GM23338 (cell line): ENCODE data around the gene FBXW8. TPM values are rescaled to one million over a fixed set of nuclear protein-coding genes. Genes with fewer than 3 reads are reported as not detected.

Source experiments
- ATAC-seq: fragments of 200-7000 bp; cut with Tn5 transposase; 3 replicates; pipeline ENCODE4 v1.9.1; 2020
- DNase-seq: peaks from one replicate; pipeline ENCODE4 v3.0.0-alpha.2; 2015; ENCODE audit warnings: low spot score
- H2AFZ ChIP-seq: fragments of 200-600 bp; sonication (generic); 2 replicates; pipeline ENCODE4 v1.8.0; 2016; ENCODE audit warnings: antibody characterized with exemption, mild to moderate bottlenecking, moderate library complexity
- H3F3A ChIP-seq: fragments of 200-600 bp; sonication (generic); replicated peaks from 2 replicates; pipeline ENCODE4 v1.8.0; 2017; ENCODE audit warnings: antibody characterized with exemption, mixed run types, low read depth
- H3K27ac ChIP-seq: fragments of 200-600 bp; sonication (generic); 2 replicates; pipeline ENCODE4 v1.6.1; 2016; ENCODE audit warnings: low read depth
- H3K27me3 ChIP-seq: fragments of 200-600 bp; sonication (generic); 2 replicates; pipeline ENCODE4 v1.8.0; 2016; ENCODE audit warnings: mild to moderate bottlenecking, mixed run types, moderate library complexity; ENCODE audit not compliant: insufficient read depth
- H3K36me3 ChIP-seq: fragments of 200-600 bp; sonication (generic); 2 replicates; pipeline ENCODE4 v1.8.0; 2016; ENCODE audit warnings: mild to moderate bottlenecking; ENCODE audit not compliant: insufficient read depth
- H3K4me1 ChIP-seq: fragments of 200-600 bp; sonication (generic); 2 replicates; pipeline ENCODE4 v1.8.0; 2016; ENCODE audit warnings: mild to moderate bottlenecking, moderate library complexity; ENCODE audit not compliant: insufficient read depth
- H3K4me2 ChIP-seq: fragments of 200-600 bp; sonication (generic); 2 replicates; pipeline ENCODE4 v1.7.1; 2017; ENCODE audit warnings: mixed run types
- H3K4me3 ChIP-seq: fragments of 200-600 bp; sonication (generic); 2 replicates; pipeline ENCODE4 v1.6.1; 2016; ENCODE audit warnings: mixed run types
- H3K79me2 ChIP-seq: fragments of 200-600 bp; sonication (generic); replicated peaks from 2 replicates; pipeline ENCODE4 v1.8.0; 2017; ENCODE audit warnings: mild to moderate bottlenecking; ENCODE audit not compliant: insufficient read depth
- H3K9me2 ChIP-seq: fragments of 200-600 bp; sonication (generic); 2 replicates; pipeline ENCODE4 v1.8.0; 2017; ENCODE audit not compliant: insufficient read depth
- H4K20me1 ChIP-seq: fragments of 200-600 bp; sonication (generic); replicated peaks from 2 replicates; pipeline ENCODE4 v1.8.0; 2017; ENCODE audit warnings: mild to moderate bottlenecking; ENCODE audit not compliant: insufficient read depth
- H3K27ac Mint-ChIP-seq: 2 replicates; pipeline ENCODE4 v1.8.0; 2020; ENCODE audit warnings: inconsistent platforms, mild to moderate bottlenecking, moderate library complexity, mixed read lengths
- H3K27me3 Mint-ChIP-seq: 3 replicates; pipeline ENCODE4 v1.8.0; 2022; ENCODE audit warnings: low read depth, mild to moderate bottlenecking, moderate library complexity, mixed read lengths, inconsistent platforms; ENCODE audit not compliant: insufficient read depth, poor library complexity
- H3K36me3 Mint-ChIP-seq: 3 replicates; pipeline ENCODE4 v1.8.0; 2021; ENCODE audit warnings: low read depth, mild to moderate bottlenecking, inconsistent platforms, moderate library complexity, mixed read lengths
- H3K4me1 Mint-ChIP-seq: 3 replicates; pipeline ENCODE4 v1.8.0; 2020; ENCODE audit warnings: mild to moderate bottlenecking, inconsistent platforms, mixed read lengths
- H3K4me3 Mint-ChIP-seq: 3 replicates; pipeline ENCODE4 v1.8.0; 2021; ENCODE audit warnings: moderate library complexity, mild to moderate bottlenecking, inconsistent platforms, mixed read lengths
- H3K9me3 Mint-ChIP-seq: 3 replicates; pipeline ENCODE4 v1.8.0; 2020; ENCODE audit warnings: moderate library complexity, mild to moderate bottlenecking, inconsistent platforms, mixed read lengths
- CREB1 ChIP-seq: fragments of 250-450 bp; sonication (Bioruptor Pico); IDR thresholded peaks from 2 replicates; pipeline ENCODE4 v1.5.0; 2020; ENCODE audit warnings: low read depth, mild to moderate bottlenecking, moderate library complexity
- JUNB ChIP-seq: IDR thresholded peaks from one replicate; pipeline ENCODE4 v1.6.1; 2016; ENCODE audit warnings: antibody characterized with exemption; ENCODE audit not compliant: unreplicated experiment
- NANOG ChIP-seq: IDR thresholded peaks from 2 replicates; pipeline ENCODE4 v1.6.1; 2016; ENCODE audit warnings: antibody characterized with exemption, borderline replicate concordance
- POLR2AphosphoS5 ChIP-seq: IDR thresholded peaks from 2 replicates; pipeline ENCODE4 v1.6.1; 2016; ENCODE audit warnings: antibody characterized with exemption, low read depth
- STAT1 ChIP-seq: IDR thresholded peaks from one replicate; pipeline ENCODE4 v1.6.1; 2016; ENCODE audit warnings: antibody characterized with exemption; ENCODE audit not compliant: unreplicated experiment
- ZNF331 ChIP-seq: fragments of 250-450 bp; sonication (Bioruptor Pico); IDR thresholded peaks from 2 replicates; pipeline ENCODE4 v1.5.0; 2020; ENCODE audit warnings: low read depth, mild to moderate bottlenecking, moderate library complexity
- polyA plus RNA-seq: library from polyadenylated mRNA; unstranded; fragments of >200 nt; fragmentation: Nextera tagmentation; extraction: Ambion mirVana; gene quantifications from 2 replicates; pipeline ENCODE4 v1.2.1, GENCODE V29; 2016
- total RNA-seq: library from RNA; depleted of rRNA; stranded (reverse); fragments of >200 nt; shearing (Covaris generic); gene quantifications from 2 replicates; pipeline ENCODE4 v1.2.3, GENCODE V29; 2014
- TF ChIP-seq, protein P1 (sequence below): fragments of 250-450 bp; sonication (Bioruptor Pico); IDR thresholded peaks from 2 replicates; pipeline ENCODE4 v1.5.0; 2020; ENCODE audit warnings: mild to moderate bottlenecking, moderate library complexity
- TF ChIP-seq, protein P2 (sequence below), 2 experiments: fragments of 200-600 bp in 1 of 2; sonication (generic) in 1 of 2; conservative IDR thresholded peaks; 2 replicates each; pipeline versions ENCODE4 v1.5.1 to v1.6.1; 2016 to 2017; ENCODE audit warnings: antibody characterized with exemption in 2 of 2, low read depth in 2 of 2, mild to moderate bottlenecking in 2 of 2, moderate library complexity in 1 of 2

FBXW8 gene
- total and polyA plus RNA-seq, 2 experiments from 2014 or later: 4.6 to 13.9 TPM

DNA sequence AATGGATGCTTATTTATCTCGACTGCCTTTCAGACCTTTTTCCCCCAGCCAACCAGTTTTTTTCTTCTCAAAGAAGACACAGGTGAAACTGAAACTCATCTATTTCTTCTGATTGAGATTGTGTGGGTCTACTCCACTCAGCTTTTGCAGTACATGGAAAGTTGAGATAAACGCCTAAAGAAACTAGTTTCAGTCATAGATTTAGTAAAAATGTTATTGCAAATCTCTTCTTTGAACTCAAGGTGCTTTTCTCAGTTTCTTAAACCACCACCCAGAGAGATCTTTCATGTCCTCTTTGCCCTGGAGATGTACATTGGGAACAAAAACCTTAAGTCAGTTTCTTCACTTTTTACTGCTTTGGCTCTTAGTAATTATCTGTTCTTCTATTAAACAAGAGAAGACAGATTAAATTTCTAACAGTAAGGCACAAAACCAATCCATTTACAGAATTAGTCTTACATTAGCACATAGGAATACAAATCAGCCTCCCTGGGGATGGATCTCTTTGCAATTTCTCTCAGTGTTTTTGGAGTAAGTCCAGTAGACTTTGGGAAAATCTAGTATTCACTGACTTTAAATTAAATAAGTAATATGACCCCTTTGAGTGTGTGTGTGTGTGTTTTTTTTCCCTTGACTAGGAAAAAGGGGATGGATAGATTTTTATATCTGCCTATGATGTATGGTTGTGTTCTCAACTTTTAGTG lies 11.6 kb downstream of the FBXW8 start (continued):
- TF ChIP-seq, protein P1, sequence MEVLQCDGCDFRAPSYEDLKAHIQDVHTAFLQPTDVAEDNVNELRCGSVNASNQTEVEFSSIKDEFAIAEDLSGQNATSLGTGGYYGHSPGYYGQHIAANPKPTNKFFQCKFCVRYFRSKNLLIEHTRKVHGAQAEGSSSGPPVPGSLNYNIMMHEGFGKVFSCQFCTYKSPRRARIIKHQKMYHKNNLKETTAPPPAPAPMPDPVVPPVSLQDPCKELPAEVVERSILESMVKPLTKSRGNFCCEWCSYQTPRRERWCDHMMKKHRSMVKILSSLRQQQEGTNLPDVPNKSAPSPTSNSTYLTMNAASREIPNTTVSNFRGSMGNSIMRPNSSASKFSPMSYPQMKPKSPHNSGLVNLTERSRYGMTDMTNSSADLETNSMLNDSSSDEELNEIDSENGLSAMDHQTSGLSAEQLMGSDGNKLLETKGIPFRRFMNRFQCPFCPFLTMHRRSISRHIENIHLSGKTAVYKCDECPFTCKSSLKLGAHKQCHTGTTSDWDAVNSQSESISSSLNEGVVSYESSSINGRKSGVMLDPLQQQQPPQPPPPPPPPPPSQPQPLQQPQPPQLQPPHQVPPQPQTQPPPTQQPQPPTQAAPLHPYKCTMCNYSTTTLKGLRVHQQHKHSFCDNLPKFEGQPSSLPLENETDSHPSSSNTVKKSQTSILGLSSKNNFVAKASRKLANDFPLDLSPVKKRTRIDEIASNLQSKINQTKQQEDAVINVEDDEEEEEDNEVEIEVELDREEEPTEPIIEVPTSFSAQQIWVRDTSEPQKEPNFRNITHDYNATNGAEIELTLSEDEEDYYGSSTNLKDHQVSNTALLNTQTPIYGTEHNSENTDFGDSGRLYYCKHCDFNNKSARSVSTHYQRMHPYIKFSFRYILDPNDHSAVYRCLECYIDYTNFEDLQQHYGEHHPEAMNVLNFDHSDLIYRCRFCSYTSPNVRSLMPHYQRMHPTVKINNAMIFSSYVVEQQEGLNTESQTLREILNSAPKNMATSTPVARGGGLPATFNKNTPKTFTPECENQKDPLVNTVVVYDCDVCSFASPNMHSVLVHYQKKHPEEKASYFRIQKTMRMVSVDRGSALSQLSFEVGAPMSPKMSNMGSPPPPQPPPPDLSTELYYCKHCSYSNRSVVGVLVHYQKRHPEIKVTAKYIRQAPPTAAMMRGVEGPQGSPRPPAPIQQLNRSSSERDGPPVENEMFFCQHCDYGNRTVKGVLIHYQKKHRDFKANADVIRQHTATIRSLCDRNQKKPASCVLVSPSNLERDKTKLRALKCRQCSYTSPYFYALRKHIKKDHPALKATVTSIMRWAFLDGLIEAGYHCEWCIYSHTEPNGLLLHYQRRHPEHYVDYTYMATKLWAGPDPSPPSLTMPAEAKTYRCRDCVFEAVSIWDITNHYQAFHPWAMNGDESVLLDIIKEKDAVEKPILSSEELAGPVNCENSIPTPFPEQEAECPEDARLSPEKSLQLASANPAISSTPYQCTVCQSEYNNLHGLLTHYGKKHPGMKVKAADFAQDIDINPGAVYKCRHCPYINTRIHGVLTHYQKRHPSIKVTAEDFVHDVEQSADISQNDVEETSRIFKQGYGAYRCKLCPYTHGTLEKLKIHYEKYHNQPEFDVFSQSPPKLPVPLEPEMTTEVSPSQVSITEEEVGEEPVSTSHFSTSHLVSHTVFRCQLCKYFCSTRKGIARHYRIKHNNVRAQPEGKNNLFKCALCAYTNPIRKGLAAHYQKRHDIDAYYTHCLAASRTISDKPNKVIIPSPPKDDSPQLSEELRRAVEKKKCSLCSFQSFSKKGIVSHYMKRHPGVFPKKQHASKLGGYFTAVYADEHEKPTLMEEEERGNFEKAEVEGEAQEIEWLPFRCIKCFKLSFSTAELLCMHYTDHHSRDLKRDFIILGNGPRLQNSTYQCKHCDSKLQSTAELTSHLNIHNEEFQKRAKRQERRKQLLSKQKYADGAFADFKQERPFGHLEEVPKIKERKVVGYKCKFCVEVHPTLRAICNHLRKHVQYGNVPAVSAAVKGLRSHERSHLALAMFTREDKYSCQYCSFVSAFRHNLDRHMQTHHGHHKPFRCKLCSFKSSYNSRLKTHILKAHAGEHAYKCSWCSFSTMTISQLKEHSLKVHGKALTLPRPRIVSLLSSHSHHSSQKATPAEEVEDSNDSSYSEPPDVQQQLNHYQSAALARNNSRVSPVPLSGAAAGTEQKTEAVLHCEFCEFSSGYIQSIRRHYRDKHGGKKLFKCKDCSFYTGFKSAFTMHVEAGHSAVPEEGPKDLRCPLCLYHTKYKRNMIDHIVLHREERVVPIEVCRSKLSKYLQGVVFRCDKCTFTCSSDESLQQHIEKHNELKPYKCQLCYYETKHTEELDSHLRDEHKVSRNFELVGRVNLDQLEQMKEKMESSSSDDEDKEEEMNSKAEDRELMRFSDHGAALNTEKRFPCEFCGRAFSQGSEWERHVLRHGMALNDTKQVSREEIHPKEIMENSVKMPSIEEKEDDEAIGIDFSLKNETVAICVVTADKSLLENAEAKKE (CRISPR knock-in tag): no peak
- TF ChIP-seq JUNB (no peak), ZNF331 (CRISPR knock-in tag) (no peak), STAT1 (no peak)

DNA sequence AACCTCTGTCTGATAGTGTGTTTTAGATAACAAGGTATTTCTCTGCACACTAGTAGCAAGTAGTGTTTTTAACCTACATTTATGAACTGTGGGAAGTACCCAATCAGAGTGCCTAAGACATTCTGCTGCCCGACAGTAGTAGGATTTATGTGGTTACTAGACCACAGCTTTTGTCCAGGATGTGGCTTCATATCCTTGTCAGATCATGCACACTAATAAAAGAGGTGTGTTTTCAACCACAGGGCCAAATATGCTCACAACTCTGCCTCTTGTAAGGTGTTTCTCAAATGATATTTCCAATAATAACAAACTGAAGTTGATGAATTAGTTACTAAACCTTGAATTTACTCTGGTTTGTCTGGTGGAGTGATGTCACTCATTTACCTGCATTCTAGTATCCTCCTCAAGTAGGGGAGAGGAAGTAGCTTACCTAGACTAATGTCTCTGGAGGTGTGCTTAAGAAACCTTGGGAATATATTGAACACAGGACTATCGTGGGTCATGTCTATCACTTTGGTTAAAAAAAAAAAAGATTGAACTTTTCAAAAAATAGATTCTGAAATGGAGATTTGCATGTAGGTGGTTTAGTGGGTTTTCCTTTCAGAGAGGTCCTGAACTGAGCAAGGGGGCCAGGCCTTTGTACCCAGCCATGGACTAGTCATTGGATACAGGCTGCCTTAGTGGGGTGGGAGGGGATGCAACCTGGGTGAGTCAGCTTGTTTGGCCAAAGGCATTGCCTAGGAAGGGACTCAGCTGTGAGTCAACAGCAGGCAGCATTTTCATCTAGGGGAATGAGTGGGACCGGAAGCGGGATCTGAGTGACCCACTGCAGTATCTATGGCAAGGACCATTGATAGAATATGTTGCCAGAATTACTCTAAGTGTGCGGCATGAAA lies 14.1 kb downstream of the FBXW8 start:
- no peaks in the 10 kb centered on the region for H3K9me3 Mint-ChIP-seq
- DNase-seq: no peak
- no peaks in the 10 kb centered on the region for H3K27me3 ChIP-seq
- no peak overlapping the region for H3K27ac ChIP-seq
- no peaks in the 10 kb centered on the region for H3K27me3 Mint-ChIP-seq
- H3K4me3 Mint-ChIP-seq: no peak overlapping the region
- no peak overlapping the region for H3K4me2 ChIP-seq
- peaks cover 34% of the 10 kb centered on the region for H3K4me1 Mint-ChIP-seq
- peak; percentile 67 for ATAC-seq
- H3K27ac Mint-ChIP-seq: peak overlapping the region; percentile 75
- H2AFZ ChIP-seq: no peak overlapping the region
- H3K4me3 ChIP-seq: no peak overlapping the region
- H3K36me3 Mint-ChIP-seq: peaks cover 10% of the 10 kb centered on the region; the same call in 2 of the 3 replicates
- H3K9me2 ChIP-seq: no peaks in the 10 kb centered on the region
- H3F3A ChIP-seq: no peaks in the 10 kb centered on the region
- H4K20me1 ChIP-seq: no peaks in the 10 kb centered on the region; the same call in 1 of the 2 replicates
- peaks cover 19% of the 10 kb centered on the region for H3K79me2 ChIP-seq
- H3K4me1 ChIP-seq: no peaks in the 10 kb centered on the region
- no peaks in the 10 kb centered on the region; the same call in none of the 2 replicates for H3K36me3 ChIP-seq
- TF ChIP-seq POLR2AphosphoS5 (no peak), CREB1 (CRISPR knock-in tag) (no peak), ZNF331 (CRISPR knock-in tag) (no peak), NANOG (no peak)
- TF ChIP-seq, protein P2, sequence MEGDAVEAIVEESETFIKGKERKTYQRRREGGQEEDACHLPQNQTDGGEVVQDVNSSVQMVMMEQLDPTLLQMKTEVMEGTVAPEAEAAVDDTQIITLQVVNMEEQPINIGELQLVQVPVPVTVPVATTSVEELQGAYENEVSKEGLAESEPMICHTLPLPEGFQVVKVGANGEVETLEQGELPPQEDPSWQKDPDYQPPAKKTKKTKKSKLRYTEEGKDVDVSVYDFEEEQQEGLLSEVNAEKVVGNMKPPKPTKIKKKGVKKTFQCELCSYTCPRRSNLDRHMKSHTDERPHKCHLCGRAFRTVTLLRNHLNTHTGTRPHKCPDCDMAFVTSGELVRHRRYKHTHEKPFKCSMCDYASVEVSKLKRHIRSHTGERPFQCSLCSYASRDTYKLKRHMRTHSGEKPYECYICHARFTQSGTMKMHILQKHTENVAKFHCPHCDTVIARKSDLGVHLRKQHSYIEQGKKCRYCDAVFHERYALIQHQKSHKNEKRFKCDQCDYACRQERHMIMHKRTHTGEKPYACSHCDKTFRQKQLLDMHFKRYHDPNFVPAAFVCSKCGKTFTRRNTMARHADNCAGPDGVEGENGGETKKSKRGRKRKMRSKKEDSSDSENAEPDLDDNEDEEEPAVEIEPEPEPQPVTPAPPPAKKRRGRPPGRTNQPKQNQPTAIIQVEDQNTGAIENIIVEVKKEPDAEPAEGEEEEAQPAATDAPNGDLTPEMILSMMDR (conservative IDR thresholded peaks at IDR 0.05; ENCODE audit: low read depth in 2 of 2): no peak
